DND-41 (cell line): ENCODE measurements around the gene NIPAL3.
"Not testable (repeated sequence)": the region's sequence is repeated elsewhere in the genome, so short reads cannot be mapped to it uniquely, and the experiment has no call there.

Source experiments
- ATAC-seq: fragments of 200-7000 bp; cut with Tn5 transposase; 3 replicates; pipeline ENCODE4 v1.9.1; 2021; ENCODE audit warnings: low read depth; ENCODE audit not compliant: insufficient read depth
- DNase-seq: peaks from one replicate; pipeline ENCODE4 v3.0.0-alpha.2; 2020
- H2AFZ ChIP-seq: 2 replicates; pipeline ENCODE4 v1.6.0; 2012; ENCODE audit warnings: low read depth, low read length
- H3K27ac ChIP-seq: 2 replicates; pipeline ENCODE4 v1.5.1; 2012; ENCODE audit warnings: low read length, inconsistent platforms
- H3K27me3 ChIP-seq: fragments of 200-600 bp; sonication (generic); 2 replicates; pipeline ENCODE4 v1.6.0; 2012; ENCODE audit warnings: low read length, mild to moderate bottlenecking, inconsistent platforms; ENCODE audit not compliant: insufficient read depth, poor library complexity
- H3K36me3 ChIP-seq: 2 replicates; pipeline ENCODE4 v1.5.1; 2012; ENCODE audit warnings: low read length, inconsistent platforms; ENCODE audit not compliant: insufficient read depth
- H3K4me1 ChIP-seq: 2 replicates; pipeline ENCODE4 v1.5.1; 2012; ENCODE audit warnings: mild to moderate bottlenecking, low read length; ENCODE audit not compliant: insufficient read depth
- H3K4me2 ChIP-seq: 2 replicates; pipeline ENCODE4 v1.6.0; 2012; ENCODE audit warnings: mild to moderate bottlenecking, moderate library complexity, low read length, inconsistent platforms; ENCODE audit not compliant: insufficient read depth
- H3K4me3 ChIP-seq, 2 experiments: fragments of 200-600 bp in 1 of 2; shearing (Covaris generic) in 1 of 2; 2 replicates each; pipeline ENCODE4 v1.5.1; 2012 to 2016; ENCODE audit warnings: inconsistent platforms in 2 of 2, low read length in 2 of 2, mild to moderate bottlenecking in 2 of 2, low read depth in 1 of 2, moderate library complexity in 1 of 2
- H3K79me2 ChIP-seq: 2 replicates; pipeline ENCODE4 v1.6.0; 2012; ENCODE audit warnings: low read length, inconsistent platforms; ENCODE audit not compliant: insufficient read depth
- H3K9ac ChIP-seq: 2 replicates; pipeline ENCODE4 v1.6.0; 2012; ENCODE audit warnings: low read depth, mild to moderate bottlenecking, inconsistent platforms, low read length, moderate library complexity
- H3K9me3 ChIP-seq: 2 replicates; pipeline ENCODE4 v1.5.1; 2012; ENCODE audit warnings: low read length, moderate library complexity, mild to moderate bottlenecking, inconsistent platforms; ENCODE audit not compliant: insufficient read depth, severe bottlenecking
- H4K20me1 ChIP-seq: 2 replicates; pipeline ENCODE4 v1.6.0; 2012; ENCODE audit warnings: low read length; ENCODE audit not compliant: insufficient read depth
- CTCF ChIP-seq: IDR thresholded peaks from 2 replicates; pipeline ENCODE4 v1.5.1; 2012; ENCODE audit warnings: borderline replicate concordance, low read length, moderate library complexity, mild to moderate bottlenecking; ENCODE audit not compliant: poor library complexity, severe bottlenecking; ENCODE audit errors: extremely low read depth
- EZH2 ChIP-seq: IDR thresholded peaks from 3 replicates; pipeline ENCODE4 v1.6.1; 2012; ENCODE audit warnings: borderline replicate concordance, low read depth, mild to moderate bottlenecking, moderate library complexity, low read length, inconsistent platforms; ENCODE audit not compliant: severe bottlenecking

The NIPAL3 gene

GRCh38 chr1:24441996-24442668 is 26.5 kb downstream of the NIPAL3 start:
- H3K36me3 ChIP-seq, result peaks cover 5% of the 10 kb centered on the region; the same call in 1 of the 2 replicates
- no peaks in the 10 kb centered on the region for H3K27me3 ChIP-seq
- H3K4me2 ChIP-seq, result no peak overlapping the region
- DNase-seq, result no peak
- H3K9me3 ChIP-seq, result no peaks in the 10 kb centered on the region
- no peaks in the 10 kb centered on the region; the same call in 1 of the 2 replicates for H4K20me1 ChIP-seq
- no peak overlapping the region for H3K27ac ChIP-seq
- no peak overlapping the region for H3K4me3 ChIP-seq
- no peak overlapping the region for H2AFZ ChIP-seq
- TF ChIP-seq CTCF, result no peak
- no peak for TF ChIP-seq EZH2
- H3K79me2 ChIP-seq, result no peaks in the 10 kb centered on the region
- no peak overlapping the region for H3K9ac ChIP-seq
- no peak for ATAC-seq
- no peaks in the 10 kb centered on the region for H3K4me1 ChIP-seq

- no peak for TF ChIP-seq EZH2
- no peak for TF ChIP-seq CTCF
- H3K4me1 ChIP-seq, result no peaks in the 10 kb centered on the region
- no peak for DNase-seq
- H3K27me3 ChIP-seq, result no peaks in the 10 kb centered on the region
- H3K4me3 ChIP-seq, result no peak overlapping the region
- no peaks in the 10 kb centered on the region for H3K9me3 ChIP-seq
- no peak overlapping the region for H2AFZ ChIP-seq
- no peak overlapping the region for H3K27ac ChIP-seq
- no peak for ATAC-seq
- H4K20me1 ChIP-seq, result no peaks in the 10 kb centered on the region; the same call in 1 of the 2 replicates
- peaks cover 5% of the 10 kb centered on the region; the same call in 1 of the 2 replicates for H3K36me3 ChIP-seq
- no peak overlapping the region for H3K4me2 ChIP-seq
- no peaks in the 10 kb centered on the region for H3K79me2 ChIP-seq
- no peak overlapping the region for H3K9ac ChIP-seq
These were observed 27.2 kb downstream of the NIPAL3 start for GRCh38 chr1:24442764-24443163.

GRCh38 chr1:24443241-24443656 is 27.6 kb downstream of the NIPAL3 start:
- Histone ChIP-seq H3K9ac (no peak overlapping the region), H3K36me3 (peaks cover 5% of the 10 kb centered on the region; the same call in 1 of the 2 replicates), H3K79me2 (no peaks in the 10 kb centered on the region), H2AFZ (no peak overlapping the region), H3K4me2 (no peak overlapping the region), H4K20me1 (no peaks in the 10 kb centered on the region), H3K4me3 (no peak overlapping the region), H3K27ac (no peak overlapping the region), H3K9me3 (no peaks in the 10 kb centered on the region), H3K27me3 (no peaks in the 10 kb centered on the region), H3K4me1 (no peaks in the 10 kb centered on the region)
- DNase-seq (no peak), ATAC-seq (no peak)
- no peak for TF ChIP-seq EZH2
- TF ChIP-seq CTCF, result no peak

GRCh38 chr1:24446446-24446845 is 30.8 kb downstream of the NIPAL3 start:
- peaks cover 11% of the 10 kb centered on the region for H3K36me3 ChIP-seq
- H3K9me3 ChIP-seq, H3K4me2 ChIP-seq, H3K9ac ChIP-seq, H2AFZ ChIP-seq, H3K27me3 ChIP-seq, H3K4me1 ChIP-seq, DNase-seq, H4K20me1 ChIP-seq, H3K4me3 ChIP-seq, H3K79me2 ChIP-seq, ATAC-seq, H3K27ac ChIP-seq: not testable (repeated sequence)
